SK-N-SH (cell line): ENCODE results near the gene MRPS2.

Experiments used
- EP300 ChIP-seq, 2 experiments: IDR thresholded peaks; 2 replicates each; pipeline versions ENCODE4 v1.4.0 to v1.6.1; 2012; ENCODE audit warnings: borderline replicate concordance in 1 of 2, low read depth in 1 of 2, low read length in 1 of 2
- NFIC ChIP-seq: IDR thresholded peaks from 2 replicates; pipeline ENCODE4 v1.4.0; 2012; ENCODE audit warnings: borderline replicate concordance
- POLR2AphosphoS5 ChIP-seq: IDR thresholded peaks from 2 replicates; pipeline ENCODE4 v1.6.1; 2012; ENCODE audit warnings: low read depth, low read length
- SIN3A ChIP-seq: IDR thresholded peaks from 2 replicates; pipeline ENCODE4 v1.6.1; 2012; ENCODE audit warnings: low read depth, mild to moderate bottlenecking, low read length, moderate library complexity, borderline replicate concordance
- TAF1 ChIP-seq: IDR thresholded peaks from 2 replicates; pipeline ENCODE4 v1.6.1; 2012; ENCODE audit warnings: low read depth, mild to moderate bottlenecking, low read length, moderate library complexity, borderline replicate concordance
- TCF12 ChIP-seq: IDR thresholded peaks from 2 replicates; pipeline ENCODE4 v1.4.0; 2012
- TF ChIP-seq, protein P1 (sequence below): fragments of 200-600 bp; sonication (generic); IDR thresholded peaks from 2 replicates; pipeline ENCODE4 v1.6.1; 2017; ENCODE audit warnings: antibody characterized with exemption, mild to moderate bottlenecking, moderate library complexity
- TF ChIP-seq, protein P2 (sequence below): IDR thresholded peaks from 2 replicates; pipeline ENCODE4 v1.4.0; 2012; ENCODE audit warnings: low read depth, borderline replicate concordance

GRCh38 chr9:135480071-135480939 lies 20.2 kb upstream of the MRPS2 start:
- no peak for TF ChIP-seq EP300 (IDR thresholded peaks at IDR 0.05; ENCODE audit: borderline replicate concordance in 1 of 2, low read depth in 1 of 2, low read length in 1 of 2)
- no peak for TF ChIP-seq POLR2AphosphoS5
- no peak for TF ChIP-seq TCF12
- TF ChIP-seq, protein P1, sequence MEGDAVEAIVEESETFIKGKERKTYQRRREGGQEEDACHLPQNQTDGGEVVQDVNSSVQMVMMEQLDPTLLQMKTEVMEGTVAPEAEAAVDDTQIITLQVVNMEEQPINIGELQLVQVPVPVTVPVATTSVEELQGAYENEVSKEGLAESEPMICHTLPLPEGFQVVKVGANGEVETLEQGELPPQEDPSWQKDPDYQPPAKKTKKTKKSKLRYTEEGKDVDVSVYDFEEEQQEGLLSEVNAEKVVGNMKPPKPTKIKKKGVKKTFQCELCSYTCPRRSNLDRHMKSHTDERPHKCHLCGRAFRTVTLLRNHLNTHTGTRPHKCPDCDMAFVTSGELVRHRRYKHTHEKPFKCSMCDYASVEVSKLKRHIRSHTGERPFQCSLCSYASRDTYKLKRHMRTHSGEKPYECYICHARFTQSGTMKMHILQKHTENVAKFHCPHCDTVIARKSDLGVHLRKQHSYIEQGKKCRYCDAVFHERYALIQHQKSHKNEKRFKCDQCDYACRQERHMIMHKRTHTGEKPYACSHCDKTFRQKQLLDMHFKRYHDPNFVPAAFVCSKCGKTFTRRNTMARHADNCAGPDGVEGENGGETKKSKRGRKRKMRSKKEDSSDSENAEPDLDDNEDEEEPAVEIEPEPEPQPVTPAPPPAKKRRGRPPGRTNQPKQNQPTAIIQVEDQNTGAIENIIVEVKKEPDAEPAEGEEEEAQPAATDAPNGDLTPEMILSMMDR = no peak
- TF ChIP-seq NFIC = no peak
- TF ChIP-seq, protein P2, sequence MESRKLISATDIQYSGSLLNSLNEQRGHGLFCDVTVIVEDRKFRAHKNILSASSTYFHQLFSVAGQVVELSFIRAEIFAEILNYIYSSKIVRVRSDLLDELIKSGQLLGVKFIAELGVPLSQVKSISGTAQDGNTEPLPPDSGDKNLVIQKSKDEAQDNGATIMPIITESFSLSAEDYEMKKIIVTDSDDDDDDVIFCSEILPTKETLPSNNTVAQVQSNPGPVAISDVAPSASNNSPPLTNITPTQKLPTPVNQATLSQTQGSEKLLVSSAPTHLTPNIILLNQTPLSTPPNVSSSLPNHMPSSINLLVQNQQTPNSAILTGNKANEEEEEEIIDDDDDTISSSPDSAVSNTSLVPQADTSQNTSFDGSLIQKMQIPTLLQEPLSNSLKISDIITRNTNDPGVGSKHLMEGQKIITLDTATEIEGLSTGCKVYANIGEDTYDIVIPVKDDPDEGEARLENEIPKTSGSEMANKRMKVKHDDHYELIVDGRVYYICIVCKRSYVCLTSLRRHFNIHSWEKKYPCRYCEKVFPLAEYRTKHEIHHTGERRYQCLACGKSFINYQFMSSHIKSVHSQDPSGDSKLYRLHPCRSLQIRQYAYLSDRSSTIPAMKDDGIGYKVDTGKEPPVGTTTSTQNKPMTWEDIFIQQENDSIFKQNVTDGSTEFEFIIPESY = no peak
- no peak for TF ChIP-seq TAF1
- TF ChIP-seq SIN3A = no peak
